HEK293 (cell line): ENCODE data around the gene LY6G5C.

ENCODE experiments used
- CTCF ChIA-PET: fragments of 350-600 bp; formaldehyde crosslinking; extraction: SDS; loops from one replicate; lab custom pipeline; 2021; ENCODE audit warnings: antibody characterized with exemption; lab: Yijun Ruan, JAX
- POLR2A ChIA-PET: fragments of 300-600 bp; formaldehyde crosslinking; extraction: SDS; loops from one replicate; lab custom pipeline; 2020; ENCODE audit warnings: antibody characterized with exemption, inconsistent platforms; lab: Yijun Ruan, JAX
- H3K27ac ChIP-seq: fragments of 200-500 bp; sonication (Bioruptor generic); 2 replicates; pipeline ENCODE4 v1.5.1; 2014; ENCODE audit warnings: low read depth, low read length, control low read depth, inconsistent platforms; ENCODE audit errors: extremely low read depth
- H3K36me3 ChIP-seq, 2 experiments: fragments of 200-500 bp in 1 of 2; sonication (Bioruptor generic) in 1 of 2; 1 replicate in 1 of 2; 2 replicates in 1 of 2; pipeline ENCODE4 v1.5.1; 2014 to 2017; ENCODE audit warnings: inconsistent platforms in 2 of 2, low read length in 2 of 2; ENCODE audit not compliant: control insufficient read depth in 2 of 2, insufficient read depth in 1 of 2
- H3K4me1 ChIP-seq: fragments of 200-500 bp; sonication (Bioruptor generic); 2 replicates; pipeline ENCODE4 v1.5.1; 2014; ENCODE audit warnings: mild to moderate bottlenecking, low read length, inconsistent platforms; ENCODE audit not compliant: control insufficient read depth, insufficient read depth
- H3K4me3 ChIP-seq: 2 replicates; pipeline ENCODE4 v1.5.1; 2011; ENCODE audit warnings: low read depth, mild to moderate bottlenecking, control low read depth, low read length, moderate library complexity
- H3K9me3 ChIP-seq: fragments of 200-500 bp; sonication (Bioruptor generic); 2 replicates; pipeline ENCODE4 v1.5.1; 2014; ENCODE audit warnings: low read depth, low read length, inconsistent platforms; ENCODE audit not compliant: control insufficient read depth, insufficient read depth
- HOXD13 ChIP-seq: sonication (generic); formaldehyde crosslinking; IDR thresholded peaks from 2 replicates; pipeline ENCODE4 v1.8.0; 2022; ENCODE audit warnings: missing genetic modification reagents, borderline replicate concordance
- IKZF3 ChIP-seq: fragments of 450-650 bp; IDR thresholded peaks from 2 replicates; pipeline ENCODE4 v1.5.0; 2018; ENCODE audit warnings: missing biosample characterization, mild to moderate bottlenecking, missing genetic modification characterization, moderate library complexity
- PRDM1 ChIP-seq: fragments of 450-650 bp; formaldehyde crosslinking; IDR thresholded peaks from 2 replicates; pipeline ENCODE4; 2016; ENCODE audit warnings: missing biosample characterization, missing genetic modification characterization
- SALL2 ChIP-seq: fragments of 450-650 bp; formaldehyde crosslinking; IDR thresholded peaks from 2 replicates; pipeline ENCODE4 v1.5.0; 2017; ENCODE audit warnings: missing biosample characterization, mild to moderate bottlenecking, missing genetic modification characterization, borderline replicate concordance
- SCRT1 ChIP-seq: fragments of 450-650 bp; formaldehyde crosslinking; IDR thresholded peaks from 2 replicates; pipeline ENCODE4 v1.5.1; 2016; ENCODE audit warnings: missing biosample characterization, missing genetic modification characterization, borderline replicate concordance
- SCRT2 ChIP-seq: fragments of 450-650 bp; formaldehyde crosslinking; IDR thresholded peaks from 2 replicates; pipeline ENCODE4 v1.5.1; 2016; ENCODE audit warnings: missing biosample characterization, missing genetic modification characterization
- SP7 ChIP-seq: fragments of 450-650 bp; formaldehyde crosslinking; IDR thresholded peaks from 2 replicates; pipeline ENCODE4 v1.5.1; 2016; ENCODE audit warnings: missing biosample characterization, missing genetic modification characterization
- TCF7L2 ChIP-seq: IDR thresholded peaks from 2 replicates; pipeline ENCODE4 v1.6.1; 2011; ENCODE audit warnings: low read depth, mild to moderate bottlenecking, inconsistent platforms, low read length, moderate library complexity, borderline replicate concordance
- ZBTB17 ChIP-seq: fragments of 450-650 bp; formaldehyde crosslinking; IDR thresholded peaks from 2 replicates; pipeline ENCODE4 v1.5.1; 2016; ENCODE audit warnings: missing biosample characterization, missing genetic modification characterization
- ZNF112 ChIP-seq: fragments of 450-650 bp; formaldehyde crosslinking; IDR thresholded peaks from 2 replicates; pipeline ENCODE4 v1.5.0; 2017; ENCODE audit warnings: missing biosample characterization, missing genetic modification characterization
- ZNF157 ChIP-seq: fragments of 450-650 bp; formaldehyde crosslinking; IDR thresholded peaks from 2 replicates; pipeline ENCODE4 v1.5.1; 2016; ENCODE audit warnings: missing biosample characterization, missing genetic modification characterization
- ZNF175 ChIP-seq: fragments of 450-650 bp; formaldehyde crosslinking; IDR thresholded peaks from 2 replicates; pipeline ENCODE4 v1.5.1; 2016; ENCODE audit warnings: missing biosample characterization, missing genetic modification characterization
- ZNF184 ChIP-seq: fragments of 450-650 bp; IDR thresholded peaks from 2 replicates; pipeline ENCODE4 v1.5.1; 2018; ENCODE audit warnings: missing biosample characterization, mild to moderate bottlenecking, missing genetic modification characterization
- ZNF292 ChIP-seq: fragments of 450-650 bp; formaldehyde crosslinking; IDR thresholded peaks from 2 replicates; pipeline ENCODE4 v1.5.1; 2016; ENCODE audit warnings: low read depth, missing biosample characterization, missing genetic modification characterization, borderline replicate concordance
- ZNF341 ChIP-seq: fragments of 450-650 bp; formaldehyde crosslinking; IDR thresholded peaks from 2 replicates; pipeline ENCODE4; 2016; ENCODE audit warnings: low read depth, missing biosample characterization, missing genetic modification characterization
- ZNF404 ChIP-seq: fragments of 450-650 bp; formaldehyde crosslinking; IDR thresholded peaks from 2 replicates; pipeline ENCODE4 v1.5.1; 2017; ENCODE audit warnings: missing biosample characterization, missing genetic modification characterization
- ZNF501 ChIP-seq: fragments of 450-650 bp; formaldehyde crosslinking; IDR thresholded peaks from 2 replicates; pipeline ENCODE4 v1.5.1; 2016; ENCODE audit warnings: missing biosample characterization, missing genetic modification characterization
- ZNF610 ChIP-seq: fragments of 450-650 bp; formaldehyde crosslinking; IDR thresholded peaks from 2 replicates; pipeline ENCODE4 v1.5.1; 2016; ENCODE audit warnings: missing biosample characterization, missing genetic modification characterization, borderline replicate concordance
- ZNF791 ChIP-seq: fragments of 450-650 bp; formaldehyde crosslinking; IDR thresholded peaks from 2 replicates; pipeline ENCODE4 v1.5.1; 2016; ENCODE audit warnings: missing biosample characterization, missing genetic modification characterization
- ZNF837 ChIP-seq: fragments of 450-650 bp; formaldehyde crosslinking; IDR thresholded peaks from 2 replicates; pipeline ENCODE4 v1.5.1; 2016; ENCODE audit warnings: missing biosample characterization, missing genetic modification characterization
- ZXDB ChIP-seq: fragments of 450-650 bp; formaldehyde crosslinking; IDR thresholded peaks from 2 replicates; pipeline ENCODE4 v1.5.1; 2016; ENCODE audit warnings: missing biosample characterization, missing genetic modification characterization
- TF ChIP-seq, protein P1 (sequence below): fragments of 450-650 bp; IDR thresholded peaks from 2 replicates; pipeline ENCODE4 v1.5.1; 2018; ENCODE audit warnings: missing biosample characterization, missing genetic modification characterization
- TF ChIP-seq, protein P2 (sequence below): fragments of 450-650 bp; formaldehyde crosslinking; IDR thresholded peaks from 2 replicates; pipeline ENCODE4 v1.5.1; 2017; ENCODE audit warnings: missing biosample characterization, missing genetic modification characterization
- TF ChIP-seq, protein P3 (sequence below): fragments of 450-650 bp; formaldehyde crosslinking; IDR thresholded peaks from 2 replicates; pipeline ENCODE4 v1.5.1; 2016; ENCODE audit warnings: missing biosample characterization, missing genetic modification characterization

Gene LY6G5C

DNA sequence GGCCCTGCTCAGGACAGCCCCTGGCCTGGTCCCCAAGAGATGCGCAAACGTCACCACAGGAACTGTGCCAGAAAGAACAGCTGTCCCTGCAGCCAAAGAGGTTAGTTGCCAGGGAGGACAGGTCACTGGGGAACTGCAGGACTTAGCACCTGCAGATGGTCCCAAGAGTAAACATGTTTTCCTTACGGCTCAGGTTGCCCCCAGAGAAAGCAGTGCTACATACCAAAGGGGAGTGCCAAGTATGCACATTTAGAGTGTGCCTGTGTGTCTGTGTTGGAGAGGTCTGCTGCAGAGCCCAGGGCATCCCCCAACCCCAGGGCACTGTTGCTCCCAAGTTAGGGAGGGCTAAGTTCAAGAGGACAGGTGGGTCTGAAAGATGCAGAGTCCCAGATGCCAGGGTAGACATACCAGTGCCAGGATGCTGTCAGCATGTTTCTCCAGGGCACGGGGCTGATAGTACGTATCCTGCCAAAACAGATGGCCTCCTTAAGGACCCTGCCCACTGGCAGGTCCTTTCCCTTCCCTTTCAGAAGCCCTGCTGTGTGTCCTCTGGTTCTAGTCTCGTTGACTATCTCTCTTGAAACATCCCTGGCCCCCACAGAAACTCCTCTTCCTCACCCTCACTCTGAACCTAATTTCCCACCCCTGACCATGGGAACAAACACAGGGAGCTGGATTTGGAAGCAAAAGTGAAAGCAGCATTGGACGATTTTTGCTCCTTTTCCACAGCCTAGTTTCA is 21.0 kb upstream of the LY6G5C start:
- H3K9me3 ChIP-seq = no peaks in the 10 kb centered on the region
- peaks cover 4 to 17% of the 10 kb centered on the region in 2 experiments; a peak in 2 of 3 replicates for H3K36me3 ChIP-seq
- TF ChIP-seq ZNF791 (tag by site-specific recombination) = no peak
- no peak for TF ChIP-seq ZNF837 (tag by site-specific recombination)
- TF ChIP-seq ZNF501 (tag by site-specific recombination) = no peak
- no peak for TF ChIP-seq ZNF175 (tag by site-specific recombination)
- 0 out of 2 replicates have a peak, but pooled peaks have one; percentile 65 for TF ChIP-seq PRDM1 (tag by site-specific recombination)
- TF ChIP-seq, protein P1, sequence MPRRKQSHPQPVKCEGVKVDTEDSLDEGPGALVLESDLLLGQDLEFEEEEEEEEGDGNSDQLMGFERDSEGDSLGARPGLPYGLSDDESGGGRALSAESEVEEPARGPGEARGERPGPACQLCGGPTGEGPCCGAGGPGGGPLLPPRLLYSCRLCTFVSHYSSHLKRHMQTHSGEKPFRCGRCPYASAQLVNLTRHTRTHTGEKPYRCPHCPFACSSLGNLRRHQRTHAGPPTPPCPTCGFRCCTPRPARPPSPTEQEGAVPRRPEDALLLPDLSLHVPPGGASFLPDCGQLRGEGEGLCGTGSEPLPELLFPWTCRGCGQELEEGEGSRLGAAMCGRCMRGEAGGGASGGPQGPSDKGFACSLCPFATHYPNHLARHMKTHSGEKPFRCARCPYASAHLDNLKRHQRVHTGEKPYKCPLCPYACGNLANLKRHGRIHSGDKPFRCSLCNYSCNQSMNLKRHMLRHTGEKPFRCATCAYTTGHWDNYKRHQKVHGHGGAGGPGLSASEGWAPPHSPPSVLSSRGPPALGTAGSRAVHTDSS (tag by site-specific recombination) = peak; percentile 34; the same call in 1 of the 2 replicates
- TF ChIP-seq, protein P2, sequence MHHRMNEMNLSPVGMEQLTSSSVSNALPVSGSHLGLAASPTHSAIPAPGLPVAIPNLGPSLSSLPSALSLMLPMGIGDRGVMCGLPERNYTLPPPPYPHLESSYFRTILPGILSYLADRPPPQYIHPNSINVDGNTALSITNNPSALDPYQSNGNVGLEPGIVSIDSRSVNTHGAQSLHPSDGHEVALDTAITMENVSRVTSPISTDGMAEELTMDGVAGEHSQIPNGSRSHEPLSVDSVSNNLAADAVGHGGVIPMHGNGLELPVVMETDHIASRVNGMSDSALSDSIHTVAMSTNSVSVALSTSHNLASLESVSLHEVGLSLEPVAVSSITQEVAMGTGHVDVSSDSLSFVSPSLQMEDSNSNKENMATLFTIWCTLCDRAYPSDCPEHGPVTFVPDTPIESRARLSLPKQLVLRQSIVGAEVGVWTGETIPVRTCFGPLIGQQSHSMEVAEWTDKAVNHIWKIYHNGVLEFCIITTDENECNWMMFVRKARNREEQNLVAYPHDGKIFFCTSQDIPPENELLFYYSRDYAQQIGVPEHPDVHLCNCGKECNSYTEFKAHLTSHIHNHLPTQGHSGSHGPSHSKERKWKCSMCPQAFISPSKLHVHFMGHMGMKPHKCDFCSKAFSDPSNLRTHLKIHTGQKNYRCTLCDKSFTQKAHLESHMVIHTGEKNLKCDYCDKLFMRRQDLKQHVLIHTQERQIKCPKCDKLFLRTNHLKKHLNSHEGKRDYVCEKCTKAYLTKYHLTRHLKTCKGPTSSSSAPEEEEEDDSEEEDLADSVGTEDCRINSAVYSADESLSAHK (tag by site-specific recombination) = peak; percentile 93
- no peak for TF ChIP-seq SALL2 (tag by site-specific recombination)
- TF ChIP-seq TCF7L2 = no peak
- no peak for TF ChIP-seq ZNF341 (tag by site-specific recombination)
- TF ChIP-seq SCRT2 (tag by site-specific recombination) = 0 out of 2 replicates have a peak, but pooled peaks have one; percentile 24
- CTCF ChIA-PET = interaction anchor here (0.7 to 1.2 kb wide), 4 partner anchors 9 to 130 kb away, joined by 3 to 4 read pairs (median 4); no protein-coding TSS in a partner anchor
- POLR2A ChIA-PET = interaction anchor here (0.5 to 2.8 kb wide), 12 partner anchors 8 to 155 kb away, joined by 3 to 30 read pairs (median 10); partner anchors contain the start of genes ATP6V1G2, C6orf47, DDAH2 and HSPA1B
- H3K27ac ChIP-seq = no peak overlapping the region; the same call in 1 of the 2 replicates
- peak overlapping the region; percentile 63 for H3K4me3 ChIP-seq
- H3K4me1 ChIP-seq = no peaks in the 10 kb centered on the region

DNA sequence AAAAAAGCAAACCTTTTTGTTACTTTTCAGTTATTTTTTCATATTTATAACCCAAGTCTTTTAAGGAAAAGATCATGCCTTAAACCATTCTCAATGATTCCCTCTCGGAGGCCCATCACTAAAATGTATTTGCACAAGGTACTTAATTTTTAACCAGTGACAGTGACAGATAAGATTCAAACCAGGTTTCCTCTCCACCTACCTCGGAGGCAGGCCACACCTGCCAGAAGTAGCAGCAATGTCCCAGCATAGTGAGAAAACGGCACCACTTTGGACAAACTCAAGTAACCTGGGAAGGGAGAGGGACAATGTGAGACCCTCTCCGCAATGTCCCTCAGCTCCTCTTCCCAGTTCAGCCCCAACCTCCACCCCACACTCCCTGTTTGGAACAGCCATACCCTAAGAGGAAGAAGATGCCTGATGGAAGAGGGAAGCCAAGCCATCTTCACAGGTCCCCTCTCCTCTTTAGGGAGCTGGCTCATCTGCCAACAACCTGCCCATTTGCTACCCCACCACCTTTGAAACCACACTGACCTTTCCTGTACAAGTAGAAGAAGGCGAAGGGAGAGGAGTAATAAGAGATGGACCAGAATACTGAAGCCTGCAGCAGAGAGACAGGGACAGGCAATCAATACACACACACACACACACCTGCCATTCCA is 20.0 kb upstream of the LY6G5C start:
- no peaks in the 10 kb centered on the region for H3K4me1 ChIP-seq
- no peak overlapping the region for H3K4me3 ChIP-seq
- no peak overlapping the region for H3K27ac ChIP-seq
- H3K36me3 ChIP-seq = peaks cover 4 to 21% of the 10 kb centered on the region in 2 experiments; a peak in 2 of 3 replicates
- CTCF ChIA-PET = interaction anchor here (1.1 to 1.8 kb wide), 3 partner anchors 11 to 69 kb away, joined by 3 to 9 read pairs (median 6); no protein-coding TSS in a partner anchor
- POLR2A ChIA-PET = interaction anchor here (0.6 to 0.9 kb wide), 2 partner anchors 16 to 162 kb away, joined by 3 read pairs; partner anchors contain the start of gene NEU1
- H3K9me3 ChIP-seq = no peaks in the 10 kb centered on the region
- peak; percentile 56; the same call in 1 of the 2 replicates for TF ChIP-seq ZNF157 (tag by site-specific recombination)
- TF ChIP-seq ZNF112 (tag by site-specific recombination) = no peak
- TF ChIP-seq, all 188 proteins: peak for 1

DNA sequence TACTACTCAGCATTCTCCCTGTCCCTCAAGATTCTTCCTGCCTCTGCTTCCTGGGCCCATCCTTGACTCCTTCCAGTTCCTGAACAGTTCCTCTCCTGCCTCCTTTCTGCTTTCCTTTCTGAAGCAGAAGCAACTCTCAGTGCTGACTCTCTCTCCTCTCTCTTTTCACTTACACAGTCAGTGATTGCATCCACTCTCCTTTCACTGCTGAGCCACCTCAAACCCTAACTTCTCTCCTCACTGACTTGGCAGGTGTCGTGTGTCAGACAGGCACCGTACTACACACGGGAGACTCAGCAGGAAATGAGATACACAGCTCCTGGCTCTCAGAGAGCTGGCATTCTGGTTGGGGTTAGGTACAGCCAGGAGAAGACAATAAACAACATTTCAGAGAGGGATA is 16.7 kb upstream of the LY6G5C start:
- POLR2A ChIA-PET = interaction anchor here (0.5 kb wide), 1 partner anchor 138 kb away, joined by 4 read pairs; no protein-coding TSS in a partner anchor
- Histone ChIP-seq H3K4me1 (no peaks in the 10 kb centered on the region), H3K27ac (no peak overlapping the region), H3K9me3 (no peaks in the 10 kb centered on the region), H3K4me3 (no peak overlapping the region), H3K36me3 (peaks cover 4 to 42% of the 10 kb centered on the region in 2 experiments; a peak in 2 of 3 replicates)
- CTCF ChIA-PET = interaction anchor here (0.7 to 1.0 kb wide), 2 partner anchors 8 to 151 kb away, joined by 3 to 4 read pairs; partner anchors contain the start of gene ATP6V1G2
- TF ChIP-seq ZNF184 (no peak), ZXDB (tag by site-specific recombination) (no peak), ZNF404 (tag by site-specific recombination) (no peak), PRDM1 (tag by site-specific recombination) (peak; percentile 100), IKZF3 (tag by site-specific recombination) (no peak), SCRT1 (tag by site-specific recombination) (no peak), ZNF175 (tag by site-specific recombination) (no peak), ZNF610 (no peak), ZNF292 (no peak), SP7 (0 out of 2 replicates have a peak, but pooled peaks have one; percentile 20), ZBTB17 (tag by site-specific recombination) (peak; percentile 58; the same call in 1 of the 2 replicates), HOXD13 (CRISPR knock-in tag) (no peak)
- TF ChIP-seq, protein P3, sequence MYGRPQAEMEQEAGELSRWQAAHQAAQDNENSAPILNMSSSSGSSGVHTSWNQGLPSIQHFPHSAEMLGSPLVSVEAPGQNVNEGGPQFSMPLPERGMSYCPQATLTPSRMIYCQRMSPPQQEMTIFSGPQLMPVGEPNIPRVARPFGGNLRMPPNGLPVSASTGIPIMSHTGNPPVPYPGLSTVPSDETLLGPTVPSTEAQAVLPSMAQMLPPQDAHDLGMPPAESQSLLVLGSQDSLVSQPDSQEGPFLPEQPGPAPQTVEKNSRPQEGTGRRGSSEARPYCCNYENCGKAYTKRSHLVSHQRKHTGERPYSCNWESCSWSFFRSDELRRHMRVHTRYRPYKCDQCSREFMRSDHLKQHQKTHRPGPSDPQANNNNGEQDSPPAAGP (tag by site-specific recombination) = no peak
